Measurements from ENCODE around the gene LCA5. TPM values are rescaled to one million over a fixed set of nuclear protein-coding genes. Genes with fewer than 3 reads are reported as not detected.

The LCA5 gene
- total RNA-seq, 1 experiment from 2014 or later, result 10.9 TPM

DNA sequence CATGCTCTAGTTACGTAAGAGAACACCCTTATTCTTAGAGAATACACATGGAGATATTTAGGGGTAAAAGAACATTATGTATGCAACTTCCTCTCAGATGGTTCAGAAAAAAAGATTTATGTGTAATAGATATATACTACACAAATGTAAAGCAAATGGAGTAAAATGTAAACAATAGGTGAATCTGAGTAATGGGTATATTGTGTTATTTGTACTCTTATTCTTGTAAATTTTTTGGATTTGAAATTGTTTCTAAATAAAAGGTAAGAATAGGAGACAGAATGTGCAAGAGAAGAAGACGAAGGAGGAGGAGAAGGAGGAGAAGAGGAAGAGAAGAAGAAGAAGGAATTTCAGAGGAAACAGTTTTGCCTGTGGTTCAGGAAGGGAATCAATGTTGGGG, 22.5 kb upstream of the LCA5 start:
- POLR2A ChIA-PET, result no interaction called here
- intact Hi-C loops (cut with micrococcal nuclease; ENCODE audit: unreplicated experiment), result no loop called here
- Histone ChIP-seq H3K4me3 (ENCODE audit: low read depth, low read length) (no peak overlapping the region), H3K27me3 (replicated peaks; ENCODE audit: control insufficient read depth, insufficient read depth, low read length) (no peaks in the 10 kb centered on the region), H3K9me3 (no peaks in the 10 kb centered on the region), H3K36me3 (ENCODE audit: control insufficient read depth, insufficient read depth, low read length) (no peaks in the 10 kb centered on the region), H3K4me1 (no peaks in the 10 kb centered on the region)
- Mint-ChIP-seq H3K36me3 (ENCODE audit: insufficient read depth, unreplicated experiment) (peaks cover 20% of the 10 kb centered on the region), H3K4me3 (ENCODE audit: unreplicated experiment) (no peak overlapping the region), H3K4me1 (ENCODE audit: low read depth, unreplicated experiment) (peaks cover 5% of the 10 kb centered on the region), H3K27ac (ENCODE audit: unreplicated experiment) (peak overlapping the region; percentile 16), H3K27me3 (ENCODE audit: insufficient read depth, unreplicated experiment) (no peaks in the 10 kb centered on the region), H3K9me3 (ENCODE audit: unreplicated experiment) (no peaks in the 10 kb centered on the region)
- TF ChIP-seq, protein P1, sequence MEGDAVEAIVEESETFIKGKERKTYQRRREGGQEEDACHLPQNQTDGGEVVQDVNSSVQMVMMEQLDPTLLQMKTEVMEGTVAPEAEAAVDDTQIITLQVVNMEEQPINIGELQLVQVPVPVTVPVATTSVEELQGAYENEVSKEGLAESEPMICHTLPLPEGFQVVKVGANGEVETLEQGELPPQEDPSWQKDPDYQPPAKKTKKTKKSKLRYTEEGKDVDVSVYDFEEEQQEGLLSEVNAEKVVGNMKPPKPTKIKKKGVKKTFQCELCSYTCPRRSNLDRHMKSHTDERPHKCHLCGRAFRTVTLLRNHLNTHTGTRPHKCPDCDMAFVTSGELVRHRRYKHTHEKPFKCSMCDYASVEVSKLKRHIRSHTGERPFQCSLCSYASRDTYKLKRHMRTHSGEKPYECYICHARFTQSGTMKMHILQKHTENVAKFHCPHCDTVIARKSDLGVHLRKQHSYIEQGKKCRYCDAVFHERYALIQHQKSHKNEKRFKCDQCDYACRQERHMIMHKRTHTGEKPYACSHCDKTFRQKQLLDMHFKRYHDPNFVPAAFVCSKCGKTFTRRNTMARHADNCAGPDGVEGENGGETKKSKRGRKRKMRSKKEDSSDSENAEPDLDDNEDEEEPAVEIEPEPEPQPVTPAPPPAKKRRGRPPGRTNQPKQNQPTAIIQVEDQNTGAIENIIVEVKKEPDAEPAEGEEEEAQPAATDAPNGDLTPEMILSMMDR (IDR thresholded peaks at IDR 0.05; ENCODE audit: insufficient read depth in 1 of 2, low read depth in 1 of 2, low read length in 1 of 2, severe bottlenecking in 1 of 2, unreplicated experiment in 1 of 2), result no peak
- BruUV-seq (replicated peaks), result no TSS peak
- DNase-seq, result no peak
- CTCF ChIA-PET, result no interaction called here

DNA sequence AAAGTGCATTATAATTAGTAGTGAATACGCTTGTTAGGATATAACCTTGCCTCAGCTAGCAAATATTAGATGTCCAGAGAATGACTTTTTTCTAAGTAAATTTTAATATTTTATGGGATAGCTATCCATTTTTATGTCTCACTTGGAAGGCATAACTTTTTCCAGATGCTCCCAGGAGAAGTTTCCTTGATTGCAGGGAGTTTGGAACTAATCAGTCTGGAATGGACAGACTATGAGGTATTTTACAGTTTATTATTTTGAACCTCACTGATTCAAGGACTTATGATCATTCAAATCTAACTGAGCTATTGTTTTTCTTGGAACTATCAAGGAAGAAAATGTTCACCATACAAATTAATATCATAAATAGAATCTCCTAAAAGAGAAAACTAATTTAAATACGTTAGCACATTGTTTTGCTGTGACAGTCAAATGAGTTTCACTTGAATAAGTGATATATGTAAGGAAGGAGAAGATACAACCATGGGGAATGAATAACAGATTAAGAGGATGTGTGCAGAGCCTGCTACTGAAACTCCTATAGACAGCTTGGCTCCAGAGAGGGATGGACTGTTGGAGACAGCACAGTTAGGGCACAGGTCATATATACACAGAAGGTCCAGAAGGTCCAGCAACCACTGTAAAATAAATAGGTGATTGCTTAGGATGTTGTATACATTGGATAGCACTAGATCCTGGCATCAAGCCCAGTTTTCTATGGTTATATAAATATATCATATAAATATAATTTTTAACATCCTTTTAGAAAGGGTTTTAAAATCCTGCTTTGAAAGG, 20.6 kb upstream of the LCA5 start:
- no peaks in the 10 kb centered on the region for H3K9me3 Mint-ChIP-seq (ENCODE audit: unreplicated experiment)
- H3K36me3 ChIP-seq (ENCODE audit: control insufficient read depth, insufficient read depth, low read length), result no peaks in the 10 kb centered on the region
- H3K4me3 ChIP-seq (ENCODE audit: low read depth, low read length), result no peak overlapping the region
- H3K27me3 ChIP-seq (replicated peaks; ENCODE audit: control insufficient read depth, insufficient read depth, low read length), result no peaks in the 10 kb centered on the region
- H3K4me1 ChIP-seq, result peaks cover 4% of the 10 kb centered on the region; the same call in 1 of the 2 replicates
- H3K9me3 ChIP-seq, result no peaks in the 10 kb centered on the region
- no TSS peak for BruUV-seq (replicated peaks)
- DNase-seq, result no peak
- intact Hi-C loops (cut with micrococcal nuclease; ENCODE audit: unreplicated experiment), result no loop called here
- peaks cover 5% of the 10 kb centered on the region for H3K4me1 Mint-ChIP-seq (ENCODE audit: low read depth, unreplicated experiment)
- TF ChIP-seq, protein P1 (IDR thresholded peaks at IDR 0.05; ENCODE audit: insufficient read depth in 1 of 2, low read depth in 1 of 2, low read length in 1 of 2, severe bottlenecking in 1 of 2, unreplicated experiment in 1 of 2), result no peak
- H3K4me3 Mint-ChIP-seq (ENCODE audit: unreplicated experiment), result no peak overlapping the region
- no peaks in the 10 kb centered on the region for H3K27me3 Mint-ChIP-seq (ENCODE audit: insufficient read depth, unreplicated experiment)
- ChIA-PET POLR2A (no interaction called here), CTCF (no interaction called here)
- peaks cover 20% of the 10 kb centered on the region for H3K36me3 Mint-ChIP-seq (ENCODE audit: insufficient read depth, unreplicated experiment)
- no peak overlapping the region for H3K27ac Mint-ChIP-seq (ENCODE audit: unreplicated experiment)

DNA sequence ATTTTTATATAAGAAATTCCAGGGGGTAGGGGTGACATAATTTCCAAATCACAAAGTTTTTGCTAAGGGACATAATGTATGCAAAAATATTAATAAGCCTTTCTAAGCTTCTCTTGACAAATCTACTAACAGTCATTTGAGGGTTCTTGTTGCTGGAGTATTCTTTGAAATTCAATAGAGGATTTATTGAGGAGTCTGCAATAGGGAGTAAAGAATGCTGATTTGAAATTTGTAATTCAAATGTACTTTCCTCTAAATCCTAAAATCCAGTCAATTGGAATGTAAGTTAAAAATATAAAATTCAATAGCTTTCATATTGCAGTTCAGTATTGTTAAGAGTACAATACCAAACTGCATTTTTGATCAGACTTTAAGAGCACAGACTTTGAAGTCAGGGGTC, 17.1 kb upstream of the LCA5 start:
- Histone ChIP-seq H3K9me3 (no peaks in the 10 kb centered on the region), H3K4me1 (peaks cover 4% of the 10 kb centered on the region; the same call in 1 of the 2 replicates), H3K36me3 (ENCODE audit: control insufficient read depth, insufficient read depth, low read length) (no peaks in the 10 kb centered on the region), H3K27me3 (replicated peaks; ENCODE audit: control insufficient read depth, insufficient read depth, low read length) (no peaks in the 10 kb centered on the region), H3K4me3 (ENCODE audit: low read depth, low read length) (no peak overlapping the region)
- H3K36me3 Mint-ChIP-seq (ENCODE audit: insufficient read depth, unreplicated experiment), result peaks cover 13% of the 10 kb centered on the region
- H3K4me3 Mint-ChIP-seq (ENCODE audit: unreplicated experiment), result no peak overlapping the region
- TF ChIP-seq, protein P1 (IDR thresholded peaks at IDR 0.05; ENCODE audit: insufficient read depth in 1 of 2, low read depth in 1 of 2, low read length in 1 of 2, severe bottlenecking in 1 of 2, unreplicated experiment in 1 of 2), result no peak
- intact Hi-C loops (cut with micrococcal nuclease; ENCODE audit: unreplicated experiment), result no loop called here
- H3K27ac Mint-ChIP-seq (ENCODE audit: unreplicated experiment), result no peak overlapping the region
- POLR2A ChIA-PET, result no interaction called here
- H3K27me3 Mint-ChIP-seq (ENCODE audit: insufficient read depth, unreplicated experiment), result no peaks in the 10 kb centered on the region
- DNase-seq, result no peak
- BruUV-seq (replicated peaks), result no TSS peak
- H3K9me3 Mint-ChIP-seq (ENCODE audit: unreplicated experiment), result no peaks in the 10 kb centered on the region
- no peaks in the 10 kb centered on the region for H3K4me1 Mint-ChIP-seq (ENCODE audit: low read depth, unreplicated experiment)
- CTCF ChIA-PET, result interaction anchor here (1.7 kb wide), 1 partner anchor 9 kb away, joined by 7 read pairs; no protein-coding TSS in a partner anchor
